Neural progenitor cell (in vitro differentiated cells): Measurements from ENCODE around the gene PHF10. TPM values are rescaled to one million over a fixed set of nuclear protein-coding genes. Genes with fewer than 3 reads are reported as not detected.

Experiments
- DNase-seq: peaks from one replicate; pipeline ENCODE4 v3.0.0-alpha.2; 2016; ENCODE audit warnings: low spot score
- H2AFZ ChIP-seq: fragments of 200-600 bp; sonication (generic); replicated peaks from 2 replicates; pipeline ENCODE4 v1.6.1; 2016; ENCODE audit warnings: antibody characterized with exemption
- H3F3A ChIP-seq: fragments of 200-600 bp; sonication (generic); 2 replicates; pipeline ENCODE4 v1.6.1; 2016; ENCODE audit warnings: antibody characterized with exemption, low read depth
- H3K27ac ChIP-seq: fragments of 200-600 bp; sonication (generic); 2 replicates; pipeline ENCODE4 v1.5.1; 2016; ENCODE audit warnings: mild to moderate bottlenecking
- H3K27me3 ChIP-seq: fragments of 200-600 bp; sonication (generic); 2 replicates; pipeline ENCODE4 v1.6.1; 2016; ENCODE audit warnings: mild to moderate bottlenecking, moderate library complexity
- H3K36me3 ChIP-seq: fragments of 200-600 bp; sonication (generic); 2 replicates; pipeline ENCODE4 v1.5.1; 2016
- H3K4me1 ChIP-seq: fragments of 200-600 bp; sonication (generic); 2 replicates; pipeline ENCODE4 v1.6.1; 2016; ENCODE audit warnings: mixed run types
- H3K4me2 ChIP-seq: fragments of 200-600 bp; sonication (generic); 2 replicates; pipeline ENCODE4 v1.6.1; 2016
- H3K4me3 ChIP-seq: fragments of 200-600 bp; sonication (generic); 2 replicates; pipeline ENCODE4 v1.5.1; 2016
- H3K79me2 ChIP-seq: fragments of 200-600 bp; sonication (generic); 2 replicates; pipeline ENCODE4 v1.6.1; 2016; ENCODE audit warnings: low read depth
- H3K9ac ChIP-seq: fragments of 200-600 bp; sonication (generic); 2 replicates; pipeline ENCODE4 v1.6.1; 2016
- H3K9me3 ChIP-seq: fragments of 200-600 bp; sonication (generic); 2 replicates; pipeline ENCODE4 v1.5.1; 2016; ENCODE audit warnings: low read depth
- H4K20me1 ChIP-seq: fragments of 200-600 bp; sonication (generic); 2 replicates; pipeline ENCODE4 v1.6.1; 2016; ENCODE audit warnings: low read depth
- H3K27ac Mint-ChIP-seq: 3 replicates; pipeline ENCODE4 v1.8.0; 2021; ENCODE audit warnings: mixed read lengths
- H3K27me3 Mint-ChIP-seq: 2 replicates; pipeline ENCODE4 v1.8.0; 2022; ENCODE audit warnings: low read depth, mild to moderate bottlenecking, inconsistent platforms, moderate library complexity, mixed read lengths; ENCODE audit not compliant: insufficient read depth
- H3K36me3 Mint-ChIP-seq: 3 replicates; pipeline ENCODE4 v1.8.0; 2021; ENCODE audit warnings: mixed read lengths
- H3K4me1 Mint-ChIP-seq: 3 replicates; pipeline ENCODE4 v1.8.0; 2021; ENCODE audit warnings: mixed read lengths
- H3K4me3 Mint-ChIP-seq: 3 replicates; pipeline ENCODE4 v1.8.0; 2021; ENCODE audit warnings: mild to moderate bottlenecking, moderate library complexity, mixed read lengths
- H3K9me3 Mint-ChIP-seq: 3 replicates; pipeline ENCODE4 v1.8.0; 2020; ENCODE audit warnings: mixed read lengths
- EZH2 ChIP-seq: fragments of 200-600 bp; sonication (generic); IDR thresholded peaks from 2 replicates; pipeline ENCODE4 v1.6.1; 2017; ENCODE audit warnings: antibody characterized with exemption, mild to moderate bottlenecking, moderate library complexity
- EZH2phosphoT487 ChIP-seq: fragments of 200-600 bp; sonication (generic); IDR thresholded peaks from 2 replicates; pipeline ENCODE4 v1.6.1; 2017; ENCODE audit warnings: antibody characterized with exemption
- total RNA-seq: library from RNA; depleted of rRNA; stranded (reverse); fragments of >200 nt; gene quantifications from 2 replicates; pipeline ENCODE4 v1.2.3, GENCODE V29; 2015; ENCODE audit warnings: low replicate concordance
- TF ChIP-seq, protein P1 (sequence below): fragments of 200-600 bp; sonication (generic); IDR thresholded peaks from 2 replicates; pipeline ENCODE4 v1.5.1; 2017; ENCODE audit warnings: antibody characterized with exemption, mild to moderate bottlenecking

The PHF10 gene
- total RNA-seq, 1 donor from 2014 or later, result 43.0 TPM

DNA sequence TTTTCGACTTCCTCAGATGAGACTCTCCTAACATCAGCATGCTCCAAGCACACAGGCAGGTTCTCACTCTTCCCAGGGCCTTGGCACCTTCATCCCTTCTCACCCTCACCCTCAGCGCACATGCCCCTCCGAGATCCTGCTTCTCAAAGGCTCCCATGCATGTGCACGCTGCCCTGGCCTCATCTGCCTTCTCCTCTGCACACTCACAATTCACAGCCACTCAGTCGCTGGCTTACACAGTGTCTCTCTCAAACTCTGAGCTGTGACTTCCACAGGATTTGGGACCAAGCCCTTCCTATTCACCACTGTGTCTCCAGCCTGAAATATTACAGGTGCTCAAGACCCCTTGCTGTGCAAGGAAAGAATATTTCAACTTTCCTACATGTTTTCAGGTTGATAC lies 52.7 kb downstream of the PHF10 start:
- Histone ChIP-seq H3K9me3 (no peaks in the 10 kb centered on the region), H2AFZ (no peak overlapping the region), H3K4me1 (no peaks in the 10 kb centered on the region), H3K4me2 (no peak overlapping the region), H3K36me3 (no peaks in the 10 kb centered on the region), H3K9ac (no peak overlapping the region), H3K4me3 (no peak overlapping the region), H3F3A (no peaks in the 10 kb centered on the region), H3K27ac (no peak overlapping the region), H3K79me2 (no peaks in the 10 kb centered on the region), H4K20me1 (no peaks in the 10 kb centered on the region), H3K27me3 (no peaks in the 10 kb centered on the region)
- TF ChIP-seq, protein P1, sequence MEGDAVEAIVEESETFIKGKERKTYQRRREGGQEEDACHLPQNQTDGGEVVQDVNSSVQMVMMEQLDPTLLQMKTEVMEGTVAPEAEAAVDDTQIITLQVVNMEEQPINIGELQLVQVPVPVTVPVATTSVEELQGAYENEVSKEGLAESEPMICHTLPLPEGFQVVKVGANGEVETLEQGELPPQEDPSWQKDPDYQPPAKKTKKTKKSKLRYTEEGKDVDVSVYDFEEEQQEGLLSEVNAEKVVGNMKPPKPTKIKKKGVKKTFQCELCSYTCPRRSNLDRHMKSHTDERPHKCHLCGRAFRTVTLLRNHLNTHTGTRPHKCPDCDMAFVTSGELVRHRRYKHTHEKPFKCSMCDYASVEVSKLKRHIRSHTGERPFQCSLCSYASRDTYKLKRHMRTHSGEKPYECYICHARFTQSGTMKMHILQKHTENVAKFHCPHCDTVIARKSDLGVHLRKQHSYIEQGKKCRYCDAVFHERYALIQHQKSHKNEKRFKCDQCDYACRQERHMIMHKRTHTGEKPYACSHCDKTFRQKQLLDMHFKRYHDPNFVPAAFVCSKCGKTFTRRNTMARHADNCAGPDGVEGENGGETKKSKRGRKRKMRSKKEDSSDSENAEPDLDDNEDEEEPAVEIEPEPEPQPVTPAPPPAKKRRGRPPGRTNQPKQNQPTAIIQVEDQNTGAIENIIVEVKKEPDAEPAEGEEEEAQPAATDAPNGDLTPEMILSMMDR, result no peak
- H3K36me3 Mint-ChIP-seq, result peaks cover 41% of the 10 kb centered on the region
- DNase-seq, result no peak
- no peaks in the 10 kb centered on the region for H3K27me3 Mint-ChIP-seq
- no peak overlapping the region for H3K27ac Mint-ChIP-seq
- H3K4me3 Mint-ChIP-seq, result no peak overlapping the region
- H3K9me3 Mint-ChIP-seq, result no peaks in the 10 kb centered on the region
- H3K4me1 Mint-ChIP-seq, result peaks cover 6% of the 10 kb centered on the region

DNA sequence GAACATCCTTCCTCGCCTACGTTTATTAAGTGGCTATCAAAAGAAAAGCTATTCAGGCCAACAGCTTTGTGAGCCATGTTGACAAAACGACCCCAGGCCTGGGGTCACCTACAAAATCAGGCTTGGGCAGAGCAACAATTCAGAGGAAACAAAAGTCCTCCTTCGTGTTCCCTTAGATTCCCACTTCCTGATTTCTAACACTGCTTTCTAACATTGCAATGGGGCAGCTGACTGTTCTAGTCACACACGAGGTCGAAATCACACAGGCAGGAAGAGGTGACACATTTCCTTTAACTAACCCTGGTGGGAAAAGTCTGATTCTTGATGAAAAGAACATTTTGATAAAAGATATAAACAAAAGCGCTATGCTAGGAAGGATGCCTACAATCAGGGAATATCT lies 54.4 kb downstream of the PHF10 start:
- no peaks in the 10 kb centered on the region for H3K79me2 ChIP-seq
- no peaks in the 10 kb centered on the region for H4K20me1 ChIP-seq
- H3K4me1 Mint-ChIP-seq, result peaks cover 6% of the 10 kb centered on the region
- no peaks in the 10 kb centered on the region for H3K9me3 Mint-ChIP-seq
- H3K4me2 ChIP-seq, result no peak overlapping the region
- H3K36me3 ChIP-seq, result peaks cover 4% of the 10 kb centered on the region
- no peak overlapping the region for H2AFZ ChIP-seq
- no peaks in the 10 kb centered on the region for H3F3A ChIP-seq
- H3K9me3 ChIP-seq, result no peaks in the 10 kb centered on the region
- TF ChIP-seq EZH2, result no peak
- no peak for TF ChIP-seq EZH2phosphoT487
- TF ChIP-seq, protein P1, result no peak
- H3K27me3 ChIP-seq, result no peaks in the 10 kb centered on the region
- H3K9ac ChIP-seq, result no peak overlapping the region
- no peaks in the 10 kb centered on the region for H3K4me1 ChIP-seq
- H3K36me3 Mint-ChIP-seq, result peaks cover 42% of the 10 kb centered on the region
- H3K4me3 Mint-ChIP-seq, result no peak overlapping the region
- no peak for DNase-seq
- no peaks in the 10 kb centered on the region for H3K27me3 Mint-ChIP-seq
- H3K27ac ChIP-seq, result no peak overlapping the region
- no peak overlapping the region for H3K4me3 ChIP-seq
- H3K27ac Mint-ChIP-seq, result no peak overlapping the region

- Histone ChIP-seq H3F3A (no peaks in the 10 kb centered on the region), H3K4me1 (no peaks in the 10 kb centered on the region), H3K9ac (no peak overlapping the region), H2AFZ (no peak overlapping the region), H3K36me3 (peaks cover 4% of the 10 kb centered on the region), H4K20me1 (no peaks in the 10 kb centered on the region), H3K27me3 (no peaks in the 10 kb centered on the region), H3K4me3 (no peak overlapping the region), H3K27ac (no peak overlapping the region), H3K9me3 (no peaks in the 10 kb centered on the region), H3K4me2 (no peak overlapping the region), H3K79me2 (no peaks in the 10 kb centered on the region)
- Mint-ChIP-seq H3K4me3 (no peak overlapping the region), H3K27me3 (peaks cover 3% of the 10 kb centered on the region), H3K36me3 (peaks cover 38% of the 10 kb centered on the region), H3K27ac (no peak overlapping the region), H3K4me1 (peaks cover 6% of the 10 kb centered on the region), H3K9me3 (no peaks in the 10 kb centered on the region)
- TF ChIP-seq EZH2 (no peak), EZH2phosphoT487 (no peak)
- TF ChIP-seq, protein P1, result no peak
- no peak for DNase-seq
Observed at GRCh38 chr6:169669147-169669546, 55.2 kb downstream of the PHF10 start.
